HG03135 (cell line): ENCODE measurements around the gene PDPR.
"Not testable (repeated sequence)": the region's sequence is repeated elsewhere in the genome, so short reads cannot be mapped to it uniquely, and the experiment has no call there.

Experiments used
- ATAC-seq: cut with Tn5 transposase; IDR thresholded peaks from one replicate; pipeline ENCODE4 v1.9.1; 2021; ENCODE audit warnings: mild to moderate bottlenecking, moderate library complexity; ENCODE audit not compliant: unreplicated experiment

Gene PDPR

GRCh38 chr16:70127706-70128105, 13.6 kb downstream of the PDPR start:
- not testable (repeated sequence) for ATAC-seq

- ATAC-seq: not testable (repeated sequence)
Measured at GRCh38 chr16:70128844-70129243, 14.7 kb downstream of the PDPR start.

- not testable (repeated sequence) for ATAC-seq
Measured at GRCh38 chr16:70135796-70136195, 21.7 kb downstream of the PDPR start.

GRCh38 chr16:70136595-70136994, 22.5 kb downstream of the PDPR start:
- ATAC-seq: not testable (repeated sequence)

- ATAC-seq: not testable (repeated sequence)
Measured at GRCh38 chr16:70142739-70143138, 28.6 kb downstream of the PDPR start.

GRCh38 chr16:70143231-70143895, 29.2 kb downstream of the PDPR start:
- not testable (repeated sequence) for ATAC-seq

- not testable (repeated sequence) for ATAC-seq
Measured at GRCh38 chr16:70147853-70148252, 33.7 kb downstream of the PDPR start.

- not testable (repeated sequence) for ATAC-seq
Measured at GRCh38 chr16:70148453-70148852, 34.3 kb downstream of the PDPR start.

- ATAC-seq: not testable (repeated sequence)
Measured at GRCh38 chr16:70149296-70149695, 35.2 kb downstream of the PDPR start.

GRCh38 chr16:70151391-70151790, 37.3 kb downstream of the PDPR start:
- no peak for ATAC-seq

- no peak for ATAC-seq
Measured at GRCh38 chr16:70151941-70152509, 37.9 kb downstream of the PDPR start.

- no peak for ATAC-seq
Measured at GRCh38 chr16:70152578-70153302, 38.6 kb downstream of the PDPR start.

- not testable (repeated sequence) for ATAC-seq
Measured at GRCh38 chr16:70154736-70155135, 40.6 kb downstream of the PDPR start.

- no peak for ATAC-seq
Measured at GRCh38 chr16:70156207-70156978, 42.3 kb downstream of the PDPR start.

GRCh38 chr16:70157105-70157476, 43.0 kb downstream of the PDPR start:
- no peak for ATAC-seq

GRCh38 chr16:70157477-70158260, 43.5 kb downstream of the PDPR start:
- no peak for ATAC-seq

- ATAC-seq: no peak
Measured at GRCh38 chr16:70158261-70158939, 44.3 kb downstream of the PDPR start.

- ATAC-seq: no peak
Measured at GRCh38 chr16:70159355-70160348, 45.5 kb downstream of the PDPR start.

GRCh38 chr16:70160388-70160787, 46.3 kb downstream of the PDPR start:
- no peak for ATAC-seq
